ENCODE data around the gene VWA1. TPM values are rescaled to one million over a fixed set of nuclear protein-coding genes. Genes with fewer than 3 reads are reported as not detected.
"Not testable (repeated sequence)": the region's sequence is repeated elsewhere in the genome, so short reads cannot be mapped to it uniquely, and the experiment has no call there.

The VWA1 gene
- total RNA-seq, 1 donor from 2014 or later, result 8.9 TPM

DNA sequence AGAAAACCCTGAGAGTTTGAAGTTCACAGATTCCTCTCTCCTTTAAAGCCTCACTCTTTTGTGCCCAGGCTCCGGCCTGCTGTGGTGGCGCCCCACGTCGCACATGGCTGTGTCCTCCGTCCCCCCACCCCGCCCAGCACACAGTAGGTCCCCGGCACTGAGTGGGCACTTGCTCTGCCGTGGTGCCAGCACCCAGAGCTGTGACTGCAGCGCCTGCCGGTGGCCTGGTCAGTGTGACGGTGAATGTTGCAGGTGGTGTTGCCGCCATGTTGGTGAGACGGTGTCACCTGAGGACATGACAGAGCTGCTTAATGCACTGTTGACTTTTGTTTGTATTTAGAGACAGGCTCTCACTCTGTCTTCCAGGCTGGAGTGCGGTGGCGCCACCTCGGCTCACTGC is 17.4 kb downstream of the VWA1 start:
- Mint-ChIP-seq H3K9me3 (no peaks in the 10 kb centered on the region), H3K27ac (ENCODE audit: unreplicated experiment) (no peak overlapping the region), H3K36me3 (ENCODE audit: low read depth) (no peaks in the 10 kb centered on the region), H3K4me1 (no peaks in the 10 kb centered on the region), H3K27me3 (ENCODE audit: low read depth) (peaks cover 7% of the 10 kb centered on the region), H3K4me3 (no peak overlapping the region)
- DNase-seq (ENCODE audit: low read depth, low spot score), result no peak
- TF ChIP-seq, protein P1, sequence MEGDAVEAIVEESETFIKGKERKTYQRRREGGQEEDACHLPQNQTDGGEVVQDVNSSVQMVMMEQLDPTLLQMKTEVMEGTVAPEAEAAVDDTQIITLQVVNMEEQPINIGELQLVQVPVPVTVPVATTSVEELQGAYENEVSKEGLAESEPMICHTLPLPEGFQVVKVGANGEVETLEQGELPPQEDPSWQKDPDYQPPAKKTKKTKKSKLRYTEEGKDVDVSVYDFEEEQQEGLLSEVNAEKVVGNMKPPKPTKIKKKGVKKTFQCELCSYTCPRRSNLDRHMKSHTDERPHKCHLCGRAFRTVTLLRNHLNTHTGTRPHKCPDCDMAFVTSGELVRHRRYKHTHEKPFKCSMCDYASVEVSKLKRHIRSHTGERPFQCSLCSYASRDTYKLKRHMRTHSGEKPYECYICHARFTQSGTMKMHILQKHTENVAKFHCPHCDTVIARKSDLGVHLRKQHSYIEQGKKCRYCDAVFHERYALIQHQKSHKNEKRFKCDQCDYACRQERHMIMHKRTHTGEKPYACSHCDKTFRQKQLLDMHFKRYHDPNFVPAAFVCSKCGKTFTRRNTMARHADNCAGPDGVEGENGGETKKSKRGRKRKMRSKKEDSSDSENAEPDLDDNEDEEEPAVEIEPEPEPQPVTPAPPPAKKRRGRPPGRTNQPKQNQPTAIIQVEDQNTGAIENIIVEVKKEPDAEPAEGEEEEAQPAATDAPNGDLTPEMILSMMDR (conservative IDR thresholded peaks at IDR 0.05), result no peak

DNA sequence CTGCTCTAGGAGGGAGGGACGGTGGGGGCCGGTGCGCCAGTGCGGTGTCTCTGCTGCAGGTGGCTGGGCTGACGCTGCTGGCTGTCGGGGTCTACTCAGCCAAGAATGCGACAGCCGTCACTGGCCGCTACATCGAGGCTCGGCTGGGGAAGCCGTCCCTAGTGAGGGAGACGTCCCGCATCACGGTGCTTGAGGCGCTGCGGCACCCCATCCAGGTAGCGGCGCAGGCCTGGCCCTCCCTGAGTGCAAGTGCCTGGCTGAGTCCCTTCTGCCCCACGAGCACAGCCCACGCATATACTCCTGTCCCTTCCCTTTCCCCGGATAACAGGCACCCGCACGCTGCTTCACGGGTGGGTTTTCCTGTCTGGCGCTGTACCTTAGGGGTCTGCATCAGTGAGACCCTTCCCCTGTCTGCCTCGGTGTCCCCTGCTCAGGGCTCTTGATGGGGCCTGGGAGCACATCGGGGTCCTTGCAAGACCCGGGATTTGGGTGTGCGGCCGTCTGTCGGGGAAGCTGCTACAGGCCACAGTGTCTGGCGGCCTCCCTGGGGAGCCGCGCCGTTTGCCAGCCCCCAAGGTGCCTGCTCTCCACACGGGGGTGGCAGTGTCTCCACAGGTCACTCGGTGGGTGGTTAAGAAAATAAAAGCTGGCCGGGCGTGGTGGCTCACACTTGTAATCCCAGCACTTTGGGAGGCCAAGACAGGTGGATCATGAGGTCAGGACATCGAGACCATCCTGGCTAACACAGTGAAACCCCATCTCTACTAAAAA is 19.0 kb downstream of the VWA1 start:
- H3K36me3 Mint-ChIP-seq (ENCODE audit: low read depth); H3K9me3 Mint-ChIP-seq; H3K27ac Mint-ChIP-seq (ENCODE audit: unreplicated experiment); H3K27me3 Mint-ChIP-seq (ENCODE audit: low read depth); H3K4me1 Mint-ChIP-seq; H3K4me3 Mint-ChIP-seq; DNase-seq (ENCODE audit: low read depth, low spot score): not testable (repeated sequence)

DNA sequence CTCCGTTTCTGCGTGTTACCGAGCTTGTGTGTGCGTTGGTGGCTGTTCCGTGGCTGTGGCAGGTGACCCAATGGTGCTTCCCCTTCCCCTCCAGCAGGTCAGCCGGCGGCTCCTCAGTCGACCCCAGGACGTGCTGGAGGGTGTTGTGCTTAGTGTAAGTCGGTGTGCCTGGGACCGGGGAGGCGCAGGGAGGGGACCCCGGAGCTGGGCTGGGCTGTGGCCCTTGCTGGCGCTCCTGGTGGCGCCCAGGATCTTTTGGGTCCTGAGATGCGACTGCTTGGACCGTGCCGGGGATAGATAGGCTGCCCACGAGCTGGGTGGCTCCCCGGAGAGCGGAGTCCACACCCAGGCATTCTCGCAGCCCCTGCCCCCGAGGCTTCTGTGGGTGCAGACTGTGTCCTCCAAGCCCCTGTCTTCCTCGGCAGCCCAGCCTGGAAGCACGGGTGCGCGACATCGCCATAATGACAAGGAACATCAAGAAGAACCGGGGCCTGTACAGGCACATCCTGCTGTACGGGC is 19.9 kb downstream of the VWA1 start:
- H3K9me3 Mint-ChIP-seq, result no peaks in the 10 kb centered on the region
- DNase-seq (ENCODE audit: low read depth, low spot score), result no peak
- TF ChIP-seq, protein P1 (conservative IDR thresholded peaks at IDR 0.05), result no peak

DNA sequence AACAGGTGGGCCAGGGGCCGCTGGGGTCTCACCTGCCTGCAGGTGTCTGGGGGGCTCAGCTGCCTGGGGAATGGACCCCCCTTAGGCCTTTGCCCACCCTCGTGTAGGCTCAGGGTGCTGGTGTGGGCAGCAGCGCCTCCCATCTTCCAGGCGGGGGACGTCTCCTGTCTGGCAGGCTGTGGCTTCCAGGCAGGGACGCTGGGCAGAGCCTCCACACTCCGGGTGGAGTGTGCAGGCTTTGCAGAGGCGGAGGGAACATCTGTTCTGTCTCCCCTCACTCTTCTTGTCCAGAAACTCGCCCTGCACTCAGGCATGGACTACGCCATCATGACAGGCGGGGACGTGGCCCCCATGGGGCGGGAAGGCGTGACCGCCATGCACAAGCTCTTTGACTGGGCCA is 20.4 kb downstream of the VWA1 start:
- H3K27ac Mint-ChIP-seq (ENCODE audit: unreplicated experiment); H3K4me1 Mint-ChIP-seq; DNase-seq (ENCODE audit: low read depth, low spot score); H3K9me3 Mint-ChIP-seq; H3K36me3 Mint-ChIP-seq (ENCODE audit: low read depth); H3K4me3 Mint-ChIP-seq; H3K27me3 Mint-ChIP-seq (ENCODE audit: low read depth): not testable (repeated sequence)

More for the DNA sequence above, 19.9 kb downstream of the VWA1 start:
- Mint-ChIP-seq H3K4me1 (no peaks in the 10 kb centered on the region), H3K27me3 (ENCODE audit: low read depth) (no peaks in the 10 kb centered on the region), H3K27ac (ENCODE audit: unreplicated experiment) (no peak overlapping the region), H3K36me3 (ENCODE audit: low read depth) (no peaks in the 10 kb centered on the region), H3K4me3 (no peak overlapping the region)

DNA sequence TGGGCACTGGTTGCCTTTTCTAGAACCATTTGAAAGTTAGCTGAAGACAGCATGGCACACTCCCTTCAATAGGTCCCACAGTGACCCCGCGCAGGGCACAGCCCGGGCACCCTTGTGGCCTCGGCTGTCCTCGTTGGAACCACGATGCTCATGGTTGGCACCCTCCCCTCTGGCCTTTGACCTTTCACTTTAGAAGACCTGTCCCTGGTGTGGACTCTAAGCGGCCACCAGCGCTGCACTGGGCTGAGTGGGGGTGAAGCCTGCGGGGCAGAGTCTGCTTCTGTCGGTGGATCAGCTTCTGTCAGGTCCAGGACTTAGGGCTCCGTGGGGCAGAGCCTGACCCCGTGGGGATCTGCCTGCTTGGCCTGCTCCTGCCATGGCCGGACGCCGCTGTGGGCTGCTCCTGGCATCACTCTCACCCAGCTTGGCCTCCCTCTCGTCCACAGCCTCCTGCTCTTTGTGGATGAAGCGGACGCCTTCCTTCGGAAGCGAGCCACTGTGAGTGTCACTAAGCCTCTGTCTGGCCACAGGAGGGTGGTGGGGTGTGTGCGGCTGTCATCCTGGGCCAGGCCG is 21.3 kb downstream of the VWA1 start:
- H3K27ac Mint-ChIP-seq (ENCODE audit: unreplicated experiment); H3K9me3 Mint-ChIP-seq; H3K36me3 Mint-ChIP-seq (ENCODE audit: low read depth); H3K27me3 Mint-ChIP-seq (ENCODE audit: low read depth); H3K4me1 Mint-ChIP-seq; H3K4me3 Mint-ChIP-seq; DNase-seq (ENCODE audit: low read depth, low spot score): not testable (repeated sequence)

DNA sequence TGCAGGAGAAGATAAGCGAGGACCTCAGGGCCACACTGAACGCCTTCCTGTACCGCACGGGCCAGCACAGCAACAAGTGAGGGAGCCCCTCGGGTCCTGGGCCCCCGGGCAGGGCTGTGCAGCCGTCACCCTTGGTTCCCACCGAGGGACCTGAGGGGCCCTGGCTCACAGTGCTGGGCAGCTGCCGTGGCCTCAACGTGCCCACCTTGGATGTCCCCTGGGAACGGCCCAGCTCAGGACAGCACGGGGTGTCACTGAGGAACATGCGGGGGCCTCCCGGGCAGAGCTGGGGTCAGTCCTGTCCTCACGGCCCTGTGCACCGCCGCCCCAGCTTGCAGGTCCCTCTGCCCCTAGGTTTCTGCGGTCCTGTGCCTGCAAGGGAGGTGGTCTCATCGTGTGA is 23.7 kb downstream of the VWA1 start:
- H3K4me3 Mint-ChIP-seq; H3K27me3 Mint-ChIP-seq (ENCODE audit: low read depth); H3K9me3 Mint-ChIP-seq; H3K36me3 Mint-ChIP-seq (ENCODE audit: low read depth); H3K27ac Mint-ChIP-seq (ENCODE audit: unreplicated experiment); DNase-seq (ENCODE audit: low read depth, low spot score); H3K4me1 Mint-ChIP-seq: not testable (repeated sequence)

DNA sequence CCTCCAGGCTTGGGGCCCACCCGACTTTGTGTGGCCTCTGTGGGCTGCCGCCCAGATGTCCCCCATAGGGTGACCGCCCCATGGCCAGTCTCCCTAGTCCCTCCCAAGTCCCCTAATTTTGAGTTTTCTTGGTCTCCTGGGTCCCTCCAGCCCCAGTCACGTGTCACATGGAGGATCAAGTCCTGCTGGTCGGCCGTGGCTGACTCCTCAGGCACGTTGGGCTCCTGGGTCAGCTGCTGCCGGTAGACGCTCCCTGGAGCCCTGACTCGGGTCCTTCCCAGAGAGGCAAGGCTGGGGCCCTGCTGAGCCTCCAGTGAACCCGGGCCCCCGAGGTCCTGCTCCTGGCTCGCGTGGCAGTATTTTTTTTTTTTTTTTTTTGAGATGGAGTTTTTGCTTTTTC is 24.2 kb downstream of the VWA1 start:
- H3K36me3 Mint-ChIP-seq (ENCODE audit: low read depth); H3K27ac Mint-ChIP-seq (ENCODE audit: unreplicated experiment); H3K9me3 Mint-ChIP-seq; H3K27me3 Mint-ChIP-seq (ENCODE audit: low read depth); DNase-seq (ENCODE audit: low read depth, low spot score); H3K4me3 Mint-ChIP-seq; H3K4me1 Mint-ChIP-seq: not testable (repeated sequence)

DNA sequence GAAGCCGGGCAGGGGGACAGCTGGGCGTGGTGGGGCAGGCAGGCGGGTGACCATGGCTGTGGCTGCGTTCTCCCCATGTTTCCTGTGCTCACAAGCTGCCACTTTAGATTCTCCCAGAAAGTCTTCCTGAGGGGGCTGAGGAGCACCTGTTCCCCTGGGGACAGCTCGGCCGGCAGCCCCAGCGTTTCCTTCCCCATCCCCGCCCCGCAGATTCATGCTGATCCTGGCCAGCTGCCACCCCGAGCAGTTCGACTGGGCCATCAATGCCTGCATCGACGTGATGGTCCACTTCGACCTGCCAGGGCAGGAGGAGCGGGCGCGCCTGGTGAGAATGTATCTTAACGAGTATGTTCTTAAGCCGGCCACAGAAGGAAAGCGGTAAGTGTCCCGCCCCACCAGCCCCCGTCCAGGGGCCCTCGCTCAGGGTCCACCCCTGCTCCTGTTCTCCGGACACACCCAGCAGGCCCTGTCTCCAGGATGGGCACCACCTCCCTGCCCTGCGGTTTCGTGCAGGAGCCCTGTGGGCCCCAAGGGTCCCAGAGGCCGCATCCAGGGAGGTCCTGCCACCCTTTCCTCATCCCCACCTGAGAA is 25.1 kb downstream of the VWA1 start:
- no peaks in the 10 kb centered on the region for H3K27me3 Mint-ChIP-seq (ENCODE audit: low read depth)
- no peaks in the 10 kb centered on the region for H3K4me1 Mint-ChIP-seq
- no peaks in the 10 kb centered on the region for H3K36me3 Mint-ChIP-seq (ENCODE audit: low read depth)
- H3K9me3 Mint-ChIP-seq, result no peaks in the 10 kb centered on the region
- no peak for DNase-seq (ENCODE audit: low read depth, low spot score)
- H3K27ac Mint-ChIP-seq (ENCODE audit: unreplicated experiment), result no peak overlapping the region
- TF ChIP-seq, protein P1 (conservative IDR thresholded peaks at IDR 0.05), result no peak
- no peak overlapping the region for H3K4me3 Mint-ChIP-seq

Measured in neural crest cell (in vitro differentiated cells).